ENCODE results near the gene ADGRG2. TPM values are rescaled to one million over a fixed set of nuclear protein-coding genes. Genes with fewer than 3 reads are reported as not detected.

The ADGRG2 gene
- total RNA-seq, 4 donors from 2014 or later, result 0.30 to 18.7 (median 1.7) TPM

DNA sequence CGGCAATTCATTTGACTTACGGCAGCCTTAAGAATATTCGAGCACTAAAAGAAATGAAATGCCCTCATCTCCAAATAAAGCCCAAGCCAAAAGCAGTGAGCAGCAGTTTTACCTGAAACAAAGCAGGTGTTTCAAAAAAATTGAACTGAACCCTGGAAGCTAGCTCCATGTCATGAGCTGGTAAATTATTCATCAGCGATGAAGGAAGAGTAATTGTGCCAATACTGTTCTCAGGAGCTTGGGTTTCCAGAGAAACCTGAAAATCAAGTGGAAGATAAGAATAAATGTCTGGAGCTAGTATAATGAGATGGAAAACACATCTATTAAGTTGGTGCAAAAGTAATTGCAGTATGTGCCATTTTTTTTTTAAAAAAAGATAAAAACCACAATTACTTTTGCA is 114.4 kb downstream of the ADGRG2 start:
- DNase-seq, result no peak
- no peaks in the 10 kb centered on the region for H3K4me1 ChIP-seq
- TF ChIP-seq POLR2A (IDR thresholded peaks at IDR 0.05), result no peak
- TF ChIP-seq, protein P1, sequence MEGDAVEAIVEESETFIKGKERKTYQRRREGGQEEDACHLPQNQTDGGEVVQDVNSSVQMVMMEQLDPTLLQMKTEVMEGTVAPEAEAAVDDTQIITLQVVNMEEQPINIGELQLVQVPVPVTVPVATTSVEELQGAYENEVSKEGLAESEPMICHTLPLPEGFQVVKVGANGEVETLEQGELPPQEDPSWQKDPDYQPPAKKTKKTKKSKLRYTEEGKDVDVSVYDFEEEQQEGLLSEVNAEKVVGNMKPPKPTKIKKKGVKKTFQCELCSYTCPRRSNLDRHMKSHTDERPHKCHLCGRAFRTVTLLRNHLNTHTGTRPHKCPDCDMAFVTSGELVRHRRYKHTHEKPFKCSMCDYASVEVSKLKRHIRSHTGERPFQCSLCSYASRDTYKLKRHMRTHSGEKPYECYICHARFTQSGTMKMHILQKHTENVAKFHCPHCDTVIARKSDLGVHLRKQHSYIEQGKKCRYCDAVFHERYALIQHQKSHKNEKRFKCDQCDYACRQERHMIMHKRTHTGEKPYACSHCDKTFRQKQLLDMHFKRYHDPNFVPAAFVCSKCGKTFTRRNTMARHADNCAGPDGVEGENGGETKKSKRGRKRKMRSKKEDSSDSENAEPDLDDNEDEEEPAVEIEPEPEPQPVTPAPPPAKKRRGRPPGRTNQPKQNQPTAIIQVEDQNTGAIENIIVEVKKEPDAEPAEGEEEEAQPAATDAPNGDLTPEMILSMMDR (IDR thresholded peaks at IDR 0.05), result no peak
- no peaks in the 10 kb centered on the region for H3K9me3 ChIP-seq
- H3K36me3 ChIP-seq, result no peaks in the 10 kb centered on the region
- H3K4me3 ChIP-seq, result no peak overlapping the region
- no peaks in the 10 kb centered on the region for H3K27me3 ChIP-seq
- intact Hi-C loops (cut with DNase I; ENCODE audit: low total_unique reads), result no loop called here
- H3K27ac ChIP-seq, result no peak overlapping the region

- TF ChIP-seq, protein P1 (IDR thresholded peaks at IDR 0.05), result no peak
- H3K27me3 ChIP-seq, result no peaks in the 10 kb centered on the region
- no peak for DNase-seq
Measured at GRCh38 chrX:19007011-19007410, 115.3 kb downstream of the ADGRG2 start.

DNA sequence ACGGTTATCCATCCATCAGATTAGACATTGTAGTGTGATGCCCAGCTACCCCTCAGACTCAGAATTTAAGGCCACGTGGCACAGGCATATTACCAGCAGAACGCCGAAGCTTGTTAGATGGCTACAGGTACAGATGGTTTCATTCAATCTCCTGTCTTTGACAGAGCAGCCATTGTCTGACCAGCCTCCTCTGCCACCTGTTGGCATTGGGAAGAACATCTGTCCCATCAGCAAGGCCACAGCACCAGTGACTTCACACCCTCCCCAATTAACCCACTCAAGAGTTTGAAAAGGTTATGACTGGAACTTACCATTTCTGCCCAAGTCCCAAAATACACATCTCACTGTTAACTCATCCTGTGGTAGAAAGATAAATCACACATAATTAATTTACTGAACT is 116.4 kb downstream of the ADGRG2 start:
- H3K27ac ChIP-seq, result no peak overlapping the region
- no peak overlapping the region for H3K4me3 ChIP-seq
- H3K9me3 ChIP-seq, result no peaks in the 10 kb centered on the region
- intact Hi-C loops (cut with DNase I; ENCODE audit: low total_unique reads), result no loop called here
- no peaks in the 10 kb centered on the region for H3K4me1 ChIP-seq
- no peak for TF ChIP-seq POLR2A (IDR thresholded peaks at IDR 0.05)
- TF ChIP-seq, protein P1 (IDR thresholded peaks at IDR 0.05), result no peak
- no peaks in the 10 kb centered on the region for H3K27me3 ChIP-seq
- DNase-seq, result no peak
- H3K36me3 ChIP-seq, result no peaks in the 10 kb centered on the region

More at GRCh38 chrX:19007011-19007410, 115.3 kb downstream of the ADGRG2 start:
- Histone ChIP-seq H3K4me3 (no peak overlapping the region), H3K9me3 (no peaks in the 10 kb centered on the region), H3K4me1 (no peaks in the 10 kb centered on the region), H3K36me3 (no peaks in the 10 kb centered on the region), H3K27ac (no peak overlapping the region)
- intact Hi-C loops (cut with DNase I; ENCODE audit: low total_unique reads), result no loop called here

- intact Hi-C loops (cut with DNase I; ENCODE audit: low total_unique reads), result no loop called here
- no peaks in the 10 kb centered on the region for H3K36me3 ChIP-seq
- no peaks in the 10 kb centered on the region for H3K9me3 ChIP-seq
- H3K4me1 ChIP-seq, result no peaks in the 10 kb centered on the region
- no peak overlapping the region for H3K27ac ChIP-seq
- DNase-seq, result no peak
- H3K27me3 ChIP-seq, result no peaks in the 10 kb centered on the region
- TF ChIP-seq, protein P1 (IDR thresholded peaks at IDR 0.05), result no peak
- no peak for TF ChIP-seq POLR2A (IDR thresholded peaks at IDR 0.05)
- H3K4me3 ChIP-seq, result no peak overlapping the region
Measured at GRCh38 chrX:19003756-19004155, 118.5 kb downstream of the ADGRG2 start.

DNA sequence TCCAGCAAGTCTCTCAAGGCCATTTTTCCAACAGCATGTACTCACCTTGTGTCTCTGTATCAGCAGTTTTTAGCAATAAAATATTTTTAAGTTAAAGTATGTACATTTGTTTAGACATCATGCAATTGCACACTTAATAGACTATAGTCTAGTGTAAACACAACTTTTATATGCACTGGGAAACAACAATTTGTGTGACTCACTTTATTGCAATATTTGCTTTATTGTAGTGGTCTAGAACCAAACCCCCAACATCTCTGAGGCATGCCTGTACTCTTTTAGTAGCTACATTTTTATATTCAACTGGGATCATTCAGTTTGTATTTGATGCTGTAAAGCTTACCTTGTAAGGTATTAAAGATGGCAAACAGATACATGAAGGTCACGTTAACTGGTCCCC is 123.6 kb downstream of the ADGRG2 start:
- Histone ChIP-seq H3K9me3 (no peaks in the 10 kb centered on the region), H3K36me3 (no peaks in the 10 kb centered on the region), H3K27me3 (no peaks in the 10 kb centered on the region), H3K4me1 (no peaks in the 10 kb centered on the region), H3K27ac (no peak overlapping the region), H3K4me3 (no peak overlapping the region)
- DNase-seq, result no peak
- intact Hi-C loops (cut with DNase I; ENCODE audit: low total_unique reads), result no loop called here
- TF ChIP-seq, protein P1 (IDR thresholded peaks at IDR 0.05), result no peak
- TF ChIP-seq POLR2A (IDR thresholded peaks at IDR 0.05), result no peak
